GM23338 (cell line): ENCODE data around the gene MAPK8IP2. TPM values are rescaled to one million over a fixed set of nuclear protein-coding genes. Genes with fewer than 3 reads are reported as not detected.
"Not testable (repeated sequence)": the region's sequence is repeated elsewhere in the genome, so short reads cannot be mapped to it uniquely, and the experiment has no call there.

Source experiments
- ATAC-seq: fragments of 200-7000 bp; cut with Tn5 transposase; 3 replicates; pipeline ENCODE4 v1.9.1; 2020
- DNase-seq: peaks from one replicate; pipeline ENCODE4 v3.0.0-alpha.2; 2015; ENCODE audit warnings: low spot score
- H2AFZ ChIP-seq: fragments of 200-600 bp; sonication (generic); 2 replicates; pipeline ENCODE4 v1.8.0; 2016; ENCODE audit warnings: antibody characterized with exemption, mild to moderate bottlenecking, moderate library complexity
- H3F3A ChIP-seq: fragments of 200-600 bp; sonication (generic); replicated peaks from 2 replicates; pipeline ENCODE4 v1.8.0; 2017; ENCODE audit warnings: antibody characterized with exemption, mixed run types, low read depth
- H3K27ac ChIP-seq: fragments of 200-600 bp; sonication (generic); 2 replicates; pipeline ENCODE4 v1.6.1; 2016; ENCODE audit warnings: low read depth
- H3K27me3 ChIP-seq: fragments of 200-600 bp; sonication (generic); 2 replicates; pipeline ENCODE4 v1.8.0; 2016; ENCODE audit warnings: mild to moderate bottlenecking, mixed run types, moderate library complexity; ENCODE audit not compliant: insufficient read depth
- H3K36me3 ChIP-seq: fragments of 200-600 bp; sonication (generic); 2 replicates; pipeline ENCODE4 v1.8.0; 2016; ENCODE audit warnings: mild to moderate bottlenecking; ENCODE audit not compliant: insufficient read depth
- H3K4me1 ChIP-seq: fragments of 200-600 bp; sonication (generic); 2 replicates; pipeline ENCODE4 v1.8.0; 2016; ENCODE audit warnings: mild to moderate bottlenecking, moderate library complexity; ENCODE audit not compliant: insufficient read depth
- H3K4me2 ChIP-seq: fragments of 200-600 bp; sonication (generic); 2 replicates; pipeline ENCODE4 v1.7.1; 2017; ENCODE audit warnings: mixed run types
- H3K4me3 ChIP-seq: fragments of 200-600 bp; sonication (generic); 2 replicates; pipeline ENCODE4 v1.6.1; 2016; ENCODE audit warnings: mixed run types
- H3K79me2 ChIP-seq: fragments of 200-600 bp; sonication (generic); replicated peaks from 2 replicates; pipeline ENCODE4 v1.8.0; 2017; ENCODE audit warnings: mild to moderate bottlenecking; ENCODE audit not compliant: insufficient read depth
- H3K9me2 ChIP-seq: fragments of 200-600 bp; sonication (generic); 2 replicates; pipeline ENCODE4 v1.8.0; 2017; ENCODE audit not compliant: insufficient read depth
- H4K20me1 ChIP-seq: fragments of 200-600 bp; sonication (generic); replicated peaks from 2 replicates; pipeline ENCODE4 v1.8.0; 2017; ENCODE audit warnings: mild to moderate bottlenecking; ENCODE audit not compliant: insufficient read depth
- H3K27ac Mint-ChIP-seq: 2 replicates; pipeline ENCODE4 v1.8.0; 2020; ENCODE audit warnings: inconsistent platforms, mild to moderate bottlenecking, moderate library complexity, mixed read lengths
- H3K27me3 Mint-ChIP-seq: 3 replicates; pipeline ENCODE4 v1.8.0; 2022; ENCODE audit warnings: low read depth, mild to moderate bottlenecking, moderate library complexity, mixed read lengths, inconsistent platforms; ENCODE audit not compliant: insufficient read depth, poor library complexity
- H3K36me3 Mint-ChIP-seq: 3 replicates; pipeline ENCODE4 v1.8.0; 2021; ENCODE audit warnings: low read depth, mild to moderate bottlenecking, inconsistent platforms, moderate library complexity, mixed read lengths
- H3K4me1 Mint-ChIP-seq: 3 replicates; pipeline ENCODE4 v1.8.0; 2020; ENCODE audit warnings: mild to moderate bottlenecking, inconsistent platforms, mixed read lengths
- H3K4me3 Mint-ChIP-seq: 3 replicates; pipeline ENCODE4 v1.8.0; 2021; ENCODE audit warnings: moderate library complexity, mild to moderate bottlenecking, inconsistent platforms, mixed read lengths
- H3K9me3 Mint-ChIP-seq: 3 replicates; pipeline ENCODE4 v1.8.0; 2020; ENCODE audit warnings: moderate library complexity, mild to moderate bottlenecking, inconsistent platforms, mixed read lengths
- ETS1 ChIP-seq: IDR thresholded peaks from 2 replicates; pipeline ENCODE4 v1.6.1; 2016; ENCODE audit warnings: antibody characterized with exemption
- EZH2phosphoT487 ChIP-seq: fragments of 200-600 bp; sonication (generic); IDR thresholded peaks from one replicate; pipeline ENCODE4 v1.8.1; 2018; ENCODE audit warnings: antibody characterized with exemption; ENCODE audit not compliant: unreplicated experiment
- ZNF114 ChIP-seq: fragments of 250-450 bp; sonication (Bioruptor Pico); IDR thresholded peaks from 2 replicates; pipeline ENCODE4 v1.5.0; 2020; ENCODE audit warnings: mild to moderate bottlenecking, moderate library complexity
- polyA plus RNA-seq: library from polyadenylated mRNA; unstranded; fragments of >200 nt; fragmentation: Nextera tagmentation; extraction: Ambion mirVana; gene quantifications from 2 replicates; pipeline ENCODE4 v1.2.1, GENCODE V29; 2016
- total RNA-seq: library from RNA; depleted of rRNA; stranded (reverse); fragments of >200 nt; shearing (Covaris generic); gene quantifications from 2 replicates; pipeline ENCODE4 v1.2.3, GENCODE V29; 2014
- TF ChIP-seq, protein P1 (sequence below), 2 experiments: fragments of 200-600 bp in 1 of 2; sonication (generic) in 1 of 2; conservative IDR thresholded peaks; 2 replicates each; pipeline versions ENCODE4 v1.5.1 to v1.6.1; 2016 to 2017; ENCODE audit warnings: antibody characterized with exemption in 2 of 2, low read depth in 2 of 2, mild to moderate bottlenecking in 2 of 2, moderate library complexity in 1 of 2

MAPK8IP2 gene
- total and polyA plus RNA-seq, 2 experiments from 2014 or later = 0.15 to 3.5 TPM

DNA sequence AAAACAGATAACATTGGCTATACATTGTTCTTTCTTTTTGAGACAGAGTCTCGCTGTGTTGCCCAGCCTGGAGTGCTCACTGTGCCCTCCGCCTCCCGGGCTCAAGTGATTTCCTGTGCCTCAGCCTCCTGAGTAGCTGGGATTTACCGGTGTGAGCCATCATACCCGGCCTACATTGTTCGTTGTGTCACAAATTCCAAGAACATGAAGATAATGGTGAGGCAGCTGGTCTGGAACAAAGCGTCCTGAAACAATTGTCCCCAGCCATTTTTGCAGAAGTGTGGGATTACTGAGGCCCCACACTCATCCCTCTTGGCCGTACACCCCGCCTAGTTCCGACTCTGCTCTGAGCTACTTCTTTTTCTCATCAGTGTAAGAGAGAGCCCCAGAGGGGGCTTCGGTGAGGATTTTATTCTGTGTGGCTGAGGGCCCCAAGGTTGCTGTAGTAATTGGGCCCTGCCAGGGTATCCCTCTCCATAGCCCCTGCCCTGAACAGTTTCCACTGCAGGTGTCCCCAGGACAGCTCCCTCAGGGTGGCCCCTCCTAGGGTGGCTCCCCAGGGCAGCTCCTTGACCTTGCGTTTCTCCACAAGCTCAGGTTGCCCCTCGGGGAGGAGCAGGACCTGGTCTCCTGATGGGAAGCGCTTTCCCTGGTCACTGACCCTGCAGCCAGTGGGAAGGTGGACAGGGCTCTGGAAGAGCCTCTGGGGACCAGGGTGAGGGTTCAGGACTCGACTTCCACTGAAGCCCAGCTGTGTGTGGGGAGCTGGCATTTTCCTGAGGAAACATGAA is 40.5 kb downstream of the MAPK8IP2 start (continued):
- TF ChIP-seq ZNF114 (CRISPR knock-in tag) = no peak
- TF ChIP-seq EZH2phosphoT487 = no peak
- TF ChIP-seq ETS1 = no peak

GRCh38 chr22:50641696-50642607 is 41.4 kb downstream of the MAPK8IP2 start:
- Histone ChIP-seq H2AFZ (peak overlapping the region; percentile 85), H3K27me3 (peaks cover 32% of the 10 kb centered on the region), H3K79me2 (no peaks in the 10 kb centered on the region), H3K4me2 (peak overlapping the region; percentile 61), H3K4me3 (peak overlapping the region; percentile 40), H4K20me1 (no peaks in the 10 kb centered on the region), H3K4me1 (peaks cover 14% of the 10 kb centered on the region), H3F3A (peaks cover 8% of the 10 kb centered on the region; the same call in 1 of the 2 replicates), H3K36me3 (no peaks in the 10 kb centered on the region), H3K27ac (no peak overlapping the region), H3K9me2 (no peaks in the 10 kb centered on the region)
- ATAC-seq (peak; percentile 95), DNase-seq (peak; percentile 92)
- TF ChIP-seq EZH2phosphoT487 = no peak
- TF ChIP-seq, protein P1, sequence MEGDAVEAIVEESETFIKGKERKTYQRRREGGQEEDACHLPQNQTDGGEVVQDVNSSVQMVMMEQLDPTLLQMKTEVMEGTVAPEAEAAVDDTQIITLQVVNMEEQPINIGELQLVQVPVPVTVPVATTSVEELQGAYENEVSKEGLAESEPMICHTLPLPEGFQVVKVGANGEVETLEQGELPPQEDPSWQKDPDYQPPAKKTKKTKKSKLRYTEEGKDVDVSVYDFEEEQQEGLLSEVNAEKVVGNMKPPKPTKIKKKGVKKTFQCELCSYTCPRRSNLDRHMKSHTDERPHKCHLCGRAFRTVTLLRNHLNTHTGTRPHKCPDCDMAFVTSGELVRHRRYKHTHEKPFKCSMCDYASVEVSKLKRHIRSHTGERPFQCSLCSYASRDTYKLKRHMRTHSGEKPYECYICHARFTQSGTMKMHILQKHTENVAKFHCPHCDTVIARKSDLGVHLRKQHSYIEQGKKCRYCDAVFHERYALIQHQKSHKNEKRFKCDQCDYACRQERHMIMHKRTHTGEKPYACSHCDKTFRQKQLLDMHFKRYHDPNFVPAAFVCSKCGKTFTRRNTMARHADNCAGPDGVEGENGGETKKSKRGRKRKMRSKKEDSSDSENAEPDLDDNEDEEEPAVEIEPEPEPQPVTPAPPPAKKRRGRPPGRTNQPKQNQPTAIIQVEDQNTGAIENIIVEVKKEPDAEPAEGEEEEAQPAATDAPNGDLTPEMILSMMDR (conservative IDR thresholded peaks at IDR 0.05; ENCODE audit: low read depth in 2 of 2) = peak; percentile 38 to 47
- H3K36me3 Mint-ChIP-seq = 0 out of 3 replicates have a peak, but pooled peaks cover 3% of the 10 kb centered on the region
- H3K4me1 Mint-ChIP-seq = peaks cover 21% of the 10 kb centered on the region
- H3K27me3 Mint-ChIP-seq = peaks cover 11% of the 10 kb centered on the region
- H3K27ac Mint-ChIP-seq = no peak overlapping the region
- peaks cover 11% of the 10 kb centered on the region; the same call in 2 of the 3 replicates for H3K9me3 Mint-ChIP-seq
- H3K4me3 Mint-ChIP-seq = peak overlapping the region; percentile 63

- H2AFZ ChIP-seq = peak overlapping the region; percentile 43; the same call in 1 of the 2 replicates
- not testable (repeated sequence) for H3K9me2 ChIP-seq, H3K4me3 ChIP-seq, H3K79me2 ChIP-seq, H3K4me3 Mint-ChIP-seq, H3K27ac Mint-ChIP-seq, H3K27ac ChIP-seq, ATAC-seq, H3K36me3 Mint-ChIP-seq, H4K20me1 ChIP-seq, H3F3A ChIP-seq, DNase-seq, H3K36me3 ChIP-seq
- Mint-ChIP-seq H3K27me3 (peaks cover 11% of the 10 kb centered on the region), H3K4me1 (peaks cover 21% of the 10 kb centered on the region), H3K9me3 (peaks cover 14% of the 10 kb centered on the region; the same call in 2 of the 3 replicates)
- H3K4me1 ChIP-seq = peaks cover 14% of the 10 kb centered on the region
- peaks cover 32% of the 10 kb centered on the region for H3K27me3 ChIP-seq
- peak overlapping the region; percentile 43; the same call in 1 of the 2 replicates for H3K4me2 ChIP-seq
These were observed 42.6 kb downstream of the MAPK8IP2 start for GRCh38 chr22:50643021-50643820.

GRCh38 chr22:50643821-50644101 is 43.2 kb downstream of the MAPK8IP2 start:
- H3K27ac ChIP-seq, H3K4me3 ChIP-seq, DNase-seq, ATAC-seq, H3K9me2 ChIP-seq, H3F3A ChIP-seq, H3K27ac Mint-ChIP-seq, H3K36me3 Mint-ChIP-seq, H2AFZ ChIP-seq, H3K79me2 ChIP-seq, H3K36me3 ChIP-seq, H3K4me3 Mint-ChIP-seq, H4K20me1 ChIP-seq: not testable (repeated sequence)
- Histone ChIP-seq H3K4me1 (peaks cover 14% of the 10 kb centered on the region), H3K4me2 (peak overlapping the region; percentile 43; the same call in 1 of the 2 replicates), H3K27me3 (peaks cover 32% of the 10 kb centered on the region)
- peaks cover 21% of the 10 kb centered on the region for H3K4me1 Mint-ChIP-seq
- peaks cover 12% of the 10 kb centered on the region for H3K27me3 Mint-ChIP-seq
- H3K9me3 Mint-ChIP-seq = peaks cover 18% of the 10 kb centered on the region
